Stimulated activated CD8-positive, alpha-beta memory T cell treated with anti-CD3 and anti-CD28 coated beads, Interleukin-7, amount 100 ng/mL, for 48 hours (primary cell): Measurements from ENCODE around the gene HELZ2.
"Not testable (repeated sequence)": the region's sequence is repeated elsewhere in the genome, so short reads cannot be mapped to it uniquely, and the experiment has no call there.

Experiments used
- DNase-seq, 2 donors: peaks; one replicate each; pipeline ENCODE4 v3.0.0-alpha.2; 2020; ENCODE audit warnings: low read depth in 1 of 2; ENCODE audit errors: extremely low read depth in 1 of 2

Gene HELZ2

DNA sequence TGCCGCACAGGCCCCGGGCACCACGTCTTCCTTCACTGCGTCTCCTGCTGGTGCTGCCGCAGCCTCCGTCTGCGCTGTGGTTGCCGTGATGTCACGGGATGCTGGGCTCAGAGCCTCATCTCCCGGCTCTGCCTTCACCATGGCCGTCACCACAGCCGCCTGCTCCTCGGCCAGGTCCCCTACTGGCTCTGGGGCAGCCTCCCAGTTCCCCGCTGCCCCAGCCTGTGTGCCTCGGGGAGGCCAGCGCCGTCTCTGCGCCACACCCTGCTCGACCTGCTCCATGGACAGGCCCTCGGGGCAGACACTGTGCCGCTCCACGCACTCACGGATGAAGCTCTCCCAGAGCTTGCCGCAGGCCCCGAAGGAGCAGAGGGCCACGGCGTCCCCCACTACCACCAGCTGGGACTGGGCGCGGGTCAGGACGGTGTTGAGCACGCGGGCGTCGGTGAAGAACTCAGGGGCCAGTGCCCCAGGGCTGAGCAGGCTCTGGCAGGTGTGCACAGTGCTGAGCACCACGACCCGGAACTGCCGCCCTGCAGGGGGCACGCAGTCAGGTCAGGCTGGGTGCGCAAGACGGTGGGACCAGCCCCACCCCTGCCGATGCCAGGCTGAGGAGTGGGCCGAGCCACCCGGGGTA is 8.2 kb downstream of the HELZ2 start:
- DNase-seq = no peak

- no peak for DNase-seq
Observed at GRCh38 chr20:63565021-63565698, 8.9 kb downstream of the HELZ2 start.

GRCh38 chr20:63564036-63564810 is 9.8 kb downstream of the HELZ2 start:
- no peak for DNase-seq

GRCh38 chr20:63563225-63563935 is 10.7 kb downstream of the HELZ2 start:
- no peak for DNase-seq

DNA sequence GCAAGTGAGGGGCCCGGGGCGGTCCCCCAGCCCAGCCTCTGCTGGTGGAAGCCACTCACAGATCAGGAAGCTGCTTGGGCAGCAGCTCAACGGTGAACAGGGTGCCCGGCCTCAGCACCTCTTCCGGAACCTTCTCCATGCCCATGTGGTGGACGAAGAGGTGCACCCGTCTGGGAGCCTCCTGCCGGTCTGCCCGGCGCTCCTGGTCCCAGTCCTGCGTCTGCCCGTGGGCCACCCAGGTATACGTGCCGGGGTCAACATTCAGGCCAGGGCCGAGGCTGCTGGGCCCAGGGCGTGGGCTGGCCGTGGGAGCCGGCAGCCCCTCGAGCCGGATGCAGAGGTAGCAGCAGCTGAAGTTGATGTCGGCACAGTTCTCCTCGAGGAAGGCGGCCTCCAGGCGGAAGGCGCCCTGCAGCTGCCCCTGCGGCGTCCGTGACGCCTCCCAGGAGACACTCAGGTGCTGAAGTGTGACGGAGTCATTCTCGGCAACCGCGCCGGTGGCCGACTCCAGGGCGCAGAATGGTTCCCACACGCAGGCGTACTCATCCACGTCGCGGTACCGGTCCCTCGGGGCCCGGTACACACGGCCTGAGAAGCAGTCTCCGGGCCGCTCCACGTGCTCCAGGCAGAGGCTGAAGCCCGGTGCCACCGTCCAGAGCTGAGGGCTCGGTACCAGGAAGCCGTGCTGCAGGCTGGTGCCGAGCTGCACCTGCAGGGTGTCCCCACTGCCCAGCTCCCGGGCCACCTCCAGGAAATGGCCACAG is 11.4 kb downstream of the HELZ2 start:
- no peak for DNase-seq

- no peak for DNase-seq
Observed at GRCh38 chr20:63561624-63562396, 12.2 kb downstream of the HELZ2 start.

DNA sequence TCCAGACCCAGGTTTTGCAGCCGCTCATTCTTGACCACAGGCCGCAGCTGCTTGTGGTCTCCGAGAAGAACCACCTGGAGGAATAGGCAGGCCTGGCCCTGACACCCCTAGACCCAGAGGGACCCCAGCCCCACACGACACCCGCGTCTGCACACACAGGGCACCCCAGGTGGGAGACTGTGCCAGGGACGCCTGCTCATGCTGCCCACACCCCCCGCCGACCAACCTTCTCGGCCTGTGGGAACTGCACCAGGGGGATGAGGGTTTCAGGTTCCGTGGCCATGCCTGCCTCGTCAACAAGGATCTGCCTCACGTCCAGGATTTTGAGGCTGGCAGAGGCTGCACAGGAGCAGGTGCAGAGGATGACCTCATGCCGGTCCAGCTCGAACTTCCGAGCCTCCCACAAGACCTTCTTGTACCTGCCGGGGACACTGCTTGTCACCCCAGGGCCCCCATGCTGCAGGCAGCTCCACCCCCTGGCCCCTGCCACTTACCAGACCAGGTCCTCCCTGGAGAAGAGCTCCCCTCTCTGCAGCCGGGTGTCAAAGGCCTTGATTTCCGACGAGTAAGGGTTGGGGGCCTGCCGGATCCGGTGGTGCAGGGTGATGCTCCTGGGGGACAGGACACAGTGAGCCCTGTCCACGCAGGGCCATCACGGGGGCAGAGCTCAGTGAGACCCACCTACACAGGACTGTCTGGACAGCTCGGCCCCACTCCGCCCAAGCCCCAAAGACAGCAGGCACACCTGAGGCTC is 13.0 kb downstream of the HELZ2 start:
- no peak for DNase-seq

DNA sequence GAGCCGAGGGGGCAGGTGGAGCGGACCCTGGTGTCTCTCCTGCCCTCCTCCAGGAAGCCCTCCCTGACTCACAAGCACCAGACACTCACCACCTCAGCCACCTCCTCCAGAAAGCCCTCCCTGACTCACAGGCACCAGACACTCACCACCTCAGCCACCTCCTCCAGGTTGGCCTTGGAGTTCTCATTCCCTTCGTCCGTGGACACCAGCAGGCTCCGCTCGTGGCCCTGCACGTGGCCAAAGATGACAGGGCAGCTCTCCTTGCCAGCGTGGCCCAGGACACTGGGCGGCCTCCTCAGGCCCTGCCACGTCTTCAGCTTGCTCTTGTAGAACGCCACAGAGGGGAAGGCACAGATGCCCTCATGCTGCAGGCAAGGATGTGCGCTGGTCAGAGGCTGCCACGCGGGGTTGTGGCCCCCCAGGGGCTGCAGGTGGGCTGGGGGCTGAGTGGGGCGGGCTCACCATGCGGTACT is 13.7 kb downstream of the HELZ2 start:
- no peak for DNase-seq

DNA sequence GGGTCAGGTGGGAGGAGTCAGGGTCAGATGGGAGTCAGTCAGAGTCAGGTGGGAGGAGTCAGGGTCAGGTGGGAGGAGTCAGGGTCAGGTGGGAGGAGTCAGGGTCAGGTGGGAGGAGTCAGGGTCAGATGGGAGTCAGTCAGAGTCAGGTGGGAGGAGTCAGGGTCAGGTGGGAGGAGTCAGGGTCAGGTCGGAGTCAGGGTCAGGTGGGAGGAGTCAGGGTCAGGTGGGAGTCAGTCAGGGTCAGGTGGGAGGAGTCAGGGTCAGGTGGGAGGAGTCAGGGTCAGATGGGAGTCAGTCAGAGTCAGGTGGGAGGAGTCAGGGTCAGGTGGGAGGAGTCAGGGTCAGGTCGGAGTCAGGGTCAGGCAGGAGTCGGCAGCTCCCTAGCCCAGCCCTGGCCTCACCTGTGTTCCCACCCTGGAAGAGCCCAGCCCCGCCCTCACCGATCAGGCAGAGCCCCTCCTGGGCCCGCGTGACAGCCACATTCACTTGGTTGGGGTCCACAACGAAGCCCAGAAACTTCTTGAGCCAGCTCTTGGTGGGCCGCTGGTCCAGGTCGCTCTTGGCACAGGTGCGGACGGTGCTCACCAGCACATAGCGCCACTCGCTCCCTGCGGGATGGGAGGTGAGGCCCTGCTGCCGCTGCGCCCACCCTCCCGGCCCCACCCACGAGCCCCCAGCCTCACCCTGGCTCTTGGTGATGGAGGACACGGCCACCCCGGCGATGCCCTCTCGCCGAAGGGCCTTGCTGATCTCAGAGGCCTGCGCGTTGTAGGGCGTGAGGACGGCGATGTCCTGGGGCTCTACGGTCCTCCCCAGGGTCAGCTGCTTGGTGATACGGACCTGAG is 14.3 kb downstream of the HELZ2 start:
- not testable (repeated sequence) for DNase-seq

GRCh38 chr20:63558804-63559484 is 15.1 kb downstream of the HELZ2 start:
- no peak for DNase-seq

- no peak for DNase-seq
Observed at GRCh38 chr20:63557481-63557891, 16.6 kb downstream of the HELZ2 start.

DNA sequence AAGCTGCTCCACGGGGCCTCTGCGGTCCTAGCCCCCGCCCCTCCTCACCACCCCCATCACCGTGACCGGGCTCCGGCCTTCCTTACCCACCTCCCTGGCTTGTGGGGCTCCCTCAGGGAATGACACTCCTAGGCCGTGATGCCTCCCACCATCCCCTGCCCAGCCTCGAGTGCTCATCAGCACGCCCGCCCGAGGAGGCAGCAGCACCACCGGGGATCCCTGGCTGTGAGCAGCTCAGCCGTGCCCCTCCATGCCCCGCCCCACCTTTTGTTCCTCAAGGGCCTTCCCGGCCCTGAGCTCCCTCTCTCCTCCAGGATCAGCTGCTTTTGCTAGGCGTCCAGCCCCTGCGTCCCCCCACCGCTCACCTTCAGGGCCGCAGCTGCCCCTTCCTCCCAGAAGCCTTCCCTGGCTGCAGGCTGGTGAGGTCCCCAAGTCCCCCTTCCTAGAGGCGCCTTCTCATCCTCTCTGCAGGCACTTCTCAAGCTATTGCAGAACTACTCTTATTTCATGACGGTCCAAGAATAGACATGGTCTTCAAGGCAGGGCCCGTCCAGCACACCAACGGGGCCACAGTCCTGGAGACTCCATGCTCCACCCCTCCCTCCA is 17.1 kb downstream of the HELZ2 start:
- no peak for DNase-seq

GRCh38 chr20:63555661-63556381 is 18.2 kb downstream of the HELZ2 start:
- DNase-seq = no peak

DNA sequence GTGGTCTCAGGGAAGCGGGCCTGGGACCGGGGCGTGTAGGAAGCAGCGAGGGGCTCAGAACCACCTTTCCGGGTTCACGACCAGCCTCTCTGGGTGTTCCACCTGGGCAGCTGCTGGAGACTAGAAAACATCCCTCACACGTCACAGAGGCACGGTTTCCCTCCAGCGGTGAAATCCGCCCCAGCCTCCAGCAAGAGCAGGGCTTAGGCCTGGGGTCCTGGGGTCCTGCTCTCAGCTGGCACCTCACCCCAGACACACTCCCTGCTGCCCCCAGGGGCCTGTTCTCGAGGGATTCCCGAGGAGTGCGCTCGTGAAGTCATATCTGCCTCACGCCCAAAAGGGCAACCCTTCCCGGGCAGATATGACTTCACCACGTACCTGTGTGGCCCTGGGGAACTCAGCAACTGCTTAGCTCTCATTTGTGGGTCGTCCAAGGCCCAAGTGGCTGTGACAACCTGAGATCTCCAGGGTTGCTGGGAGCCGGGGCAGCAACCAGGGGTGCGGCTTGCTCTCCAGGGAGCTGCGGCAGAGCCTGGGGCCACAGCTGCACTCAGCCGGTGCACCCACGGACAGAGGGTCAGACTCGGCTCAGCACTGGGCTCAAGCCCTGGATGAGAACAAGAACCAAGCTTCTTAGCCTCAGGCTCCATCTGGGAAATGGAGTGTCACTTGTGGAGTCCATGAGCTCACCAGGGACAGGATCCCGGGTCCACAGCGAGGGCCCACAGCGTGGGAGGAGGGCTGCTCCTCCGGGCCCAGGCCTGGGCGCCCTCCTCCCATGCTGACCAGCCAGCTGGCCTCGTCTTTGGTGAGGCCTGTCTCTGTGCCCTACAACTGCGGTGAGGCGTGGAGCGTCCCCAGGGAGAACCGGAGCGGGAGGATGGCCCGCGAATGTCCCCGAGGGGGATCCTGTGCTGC is 19.4 kb downstream of the HELZ2 start:
- DNase-seq = no peak

DNA sequence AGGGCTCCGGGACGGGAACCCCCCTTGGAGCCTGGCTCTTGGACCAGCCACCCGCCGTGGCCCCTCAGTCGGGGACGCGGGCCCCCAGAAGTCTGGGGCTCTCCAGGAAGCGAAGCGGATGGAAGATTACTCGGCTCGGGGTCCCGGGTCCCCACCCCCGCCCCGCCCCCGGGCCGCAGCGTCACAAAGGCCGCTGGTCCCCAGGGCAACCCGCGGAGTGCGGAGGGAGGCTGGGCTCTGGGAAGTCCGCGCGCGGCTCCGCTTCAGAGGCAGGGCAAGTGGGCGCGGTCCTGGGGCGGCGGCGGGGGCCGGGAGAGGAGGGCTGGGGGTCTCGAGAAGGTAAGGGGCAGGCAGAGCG is 20.1 kb downstream of the HELZ2 start, which contains the start of gene FNDC11:
Gene FNDC11 (plus strand): TSS at position 227 of the 358 bp plus-strand sequence. CDS start 1,505 bp downstream, outside the sequence.
- DNase-seq = no peak
